ENCODE data around the gene ARHGEF3.

Gene ARHGEF3

GRCh38 chr3:56811546-56812202, 9.9 kb upstream of the ARHGEF3 start:
- TF ChIP-seq POLR2A (IDR thresholded peaks at IDR 0.05; ENCODE audit: extremely low read depth, insufficient read length): no peak
- TF ChIP-seq CTCF (IDR thresholded peaks at IDR 0.05; ENCODE audit: low read depth, low read length): no peak
- TF ChIP-seq MAX (IDR thresholded peaks at IDR 0.05; ENCODE audit: low read depth, low read length): no peak
- TF ChIP-seq MYC (IDR thresholded peaks at IDR 0.05; ENCODE audit: low read depth, low read length): no peak
- H3K4me3 ChIP-seq (ENCODE audit: low read depth, low read length): no peak overlapping the region
- DNase-seq (ENCODE audit: low read depth): no peak

- no peak for TF ChIP-seq POLR2A (IDR thresholded peaks at IDR 0.05; ENCODE audit: extremely low read depth, insufficient read length)
- no peak for TF ChIP-seq CTCF (IDR thresholded peaks at IDR 0.05; ENCODE audit: low read depth, low read length)
- no peak for TF ChIP-seq MAX (IDR thresholded peaks at IDR 0.05; ENCODE audit: low read depth, low read length)
- TF ChIP-seq MYC (IDR thresholded peaks at IDR 0.05; ENCODE audit: low read depth, low read length): no peak
- no peak for DNase-seq (ENCODE audit: low read depth)
- no peak overlapping the region for H3K4me3 ChIP-seq (ENCODE audit: low read depth, low read length)
Measured at GRCh38 chr3:56810577-56811545, 9.1 kb upstream of the ARHGEF3 start.

DNA sequence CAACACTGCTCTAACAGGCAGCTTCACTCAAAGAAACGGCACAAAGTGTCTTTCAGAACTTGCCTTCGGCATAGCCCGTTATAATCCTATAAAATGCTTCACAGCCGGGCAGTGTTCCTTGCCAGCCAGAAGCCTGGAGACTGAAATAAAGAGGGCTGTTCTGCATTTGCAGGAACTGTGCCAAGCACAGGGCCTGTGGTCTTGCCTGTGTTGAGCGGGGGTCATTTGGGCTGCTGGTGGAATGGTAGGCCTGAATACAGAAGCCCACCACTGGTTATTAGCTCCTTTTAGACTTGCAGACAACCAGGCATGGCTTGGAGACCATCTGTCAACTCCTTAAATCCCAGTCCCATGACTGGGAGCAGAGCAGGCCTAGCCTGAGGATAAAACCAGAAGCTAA, 4.7 kb upstream of the ARHGEF3 start:
- TF ChIP-seq MAX (IDR thresholded peaks at IDR 0.05; ENCODE audit: low read depth, low read length) (no peak), CTCF (IDR thresholded peaks at IDR 0.05; ENCODE audit: low read depth, low read length) (no peak), POLR2A (IDR thresholded peaks at IDR 0.05; ENCODE audit: extremely low read depth, insufficient read length) (no peak), MYC (IDR thresholded peaks at IDR 0.05; ENCODE audit: low read depth, low read length) (no peak)
- no peak for DNase-seq (ENCODE audit: low read depth)

DNA sequence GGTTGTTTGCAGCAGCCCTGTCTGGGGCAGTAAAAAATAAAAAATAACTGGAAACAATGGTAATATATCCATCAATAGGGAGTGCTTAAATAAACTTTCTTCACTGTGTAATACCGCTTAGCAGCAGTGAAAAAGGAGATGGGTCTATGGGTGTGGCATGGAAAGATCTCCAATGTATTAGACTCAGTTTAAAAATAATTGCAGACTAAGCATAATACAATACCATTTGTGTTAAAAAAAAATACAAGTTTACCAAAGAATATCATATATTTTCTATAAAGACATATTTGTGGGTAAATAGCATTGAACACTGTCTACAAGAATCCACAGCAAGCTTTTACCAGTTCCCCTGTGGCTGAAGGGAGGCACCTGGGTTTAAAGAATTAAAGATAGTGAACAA, 1.0 kb upstream of the ARHGEF3 start:
- DNase-seq (ENCODE audit: low read depth): no peak
- no peak for TF ChIP-seq CTCF (IDR thresholded peaks at IDR 0.05; ENCODE audit: low read depth, low read length)
- no peak for TF ChIP-seq MYC (IDR thresholded peaks at IDR 0.05; ENCODE audit: low read depth, low read length)
- no peak for TF ChIP-seq MAX (IDR thresholded peaks at IDR 0.05; ENCODE audit: low read depth, low read length)
- TF ChIP-seq POLR2A (IDR thresholded peaks at IDR 0.05; ENCODE audit: extremely low read depth, insufficient read length): no peak
- H3K4me3 ChIP-seq (ENCODE audit: low read depth, low read length): no peak overlapping the region

More for the DNA sequence above, 4.7 kb upstream of the ARHGEF3 start:
- no peak overlapping the region for H3K4me3 ChIP-seq (ENCODE audit: low read depth, low read length)

DNA sequence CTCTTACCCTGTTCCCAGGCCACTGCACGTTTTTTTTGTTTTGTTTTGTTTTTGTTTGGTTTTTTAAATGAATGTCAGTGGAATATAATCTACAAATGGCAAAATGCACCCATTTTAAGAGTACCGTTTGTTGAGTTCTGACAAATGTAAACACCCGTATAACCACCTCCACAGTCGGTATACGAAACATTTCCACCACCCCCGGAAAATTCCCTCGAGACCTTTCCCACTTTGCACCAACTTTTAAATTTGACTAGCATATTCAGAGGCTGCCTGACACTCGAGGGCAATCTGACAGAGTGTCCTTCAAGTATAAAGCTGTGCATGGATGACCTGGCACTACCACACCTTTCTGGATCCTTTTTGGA, 613 bp upstream of the ARHGEF3 start:
- TF ChIP-seq MYC (IDR thresholded peaks at IDR 0.05; ENCODE audit: low read depth, low read length): no peak
- no peak for TF ChIP-seq POLR2A (IDR thresholded peaks at IDR 0.05; ENCODE audit: extremely low read depth, insufficient read length)
- no peak for TF ChIP-seq CTCF (IDR thresholded peaks at IDR 0.05; ENCODE audit: low read depth, low read length)
- no peak for TF ChIP-seq MAX (IDR thresholded peaks at IDR 0.05; ENCODE audit: low read depth, low read length)
- H3K4me3 ChIP-seq (ENCODE audit: low read depth, low read length): peak overlapping the region; percentile 11
- DNase-seq (ENCODE audit: low read depth): no peak

Data from NB4 (cell line).